CD14-positive monocyte (primary cell): Measurements from ENCODE around the gene CHRNA1. TPM values are rescaled to one million over a fixed set of nuclear protein-coding genes. Genes with fewer than 3 reads are reported as not detected.

ENCODE experiments used
- DNase-seq, 3 donors: peaks; one replicate each; pipeline ENCODE4 v3.0.0-alpha.2; 2011 to 2022
- H2AFZ ChIP-seq: 2 replicates; pipeline ENCODE4 v1.6.0; 2012; ENCODE audit warnings: mild to moderate bottlenecking, low read depth, low read length, inconsistent platforms; ENCODE audit not compliant: insufficient read depth, poor library complexity, severe bottlenecking
- H3K27ac ChIP-seq, 2 donors: 1 replicate in 1 of 2; 2 replicates in 1 of 2; pipeline ENCODE4 v1.5.1; 2012 to 2013; ENCODE audit warnings: low read length in 2 of 2, control low read depth in 1 of 2, inconsistent platforms in 1 of 2, low read depth in 1 of 2, mild to moderate bottlenecking in 1 of 2
- H3K27me3 ChIP-seq, 2 donors: one replicate each; pipeline versions ENCODE4 v1.6.0 to v1.6.1; 2011 to 2013; ENCODE audit warnings: low read length in 2 of 2; ENCODE audit not compliant: control insufficient read depth in 2 of 2, insufficient read depth in 2 of 2
- H3K36me3 ChIP-seq, 2 donors: replicated peaks in 1 of 2; 1 replicate in 1 of 2; 2 replicates in 1 of 2; pipeline versions ENCODE4 v1.5.1 to v1.6.1; 2012 to 2013; ENCODE audit warnings: low read length in 2 of 2, control low read depth in 1 of 2, inconsistent platforms in 1 of 2, mild to moderate bottlenecking in 1 of 2; ENCODE audit not compliant: insufficient read depth in 2 of 2, control insufficient read depth in 1 of 2
- H3K4me1 ChIP-seq, 2 donors: 1 replicate in 1 of 2; 2 replicates in 1 of 2; pipeline versions ENCODE4 v1.5.1 to v1.6.1; 2012 to 2013; ENCODE audit warnings: low read length in 2 of 2, control low read depth in 1 of 2, inconsistent platforms in 1 of 2, mild to moderate bottlenecking in 1 of 2, moderate library complexity in 1 of 2; ENCODE audit not compliant: insufficient read depth in 2 of 2, control insufficient read depth in 1 of 2
- H3K4me2 ChIP-seq: replicated peaks from 2 replicates; pipeline ENCODE3; 2012; ENCODE audit warnings: low read length, moderate library complexity, mild to moderate bottlenecking; ENCODE audit not compliant: poor library complexity, severe bottlenecking; ENCODE audit errors: extremely low read depth
- H3K4me3 ChIP-seq, 3 experiments: fragments of 200-600 bp in 1 of 3; sonication (generic) in 1 of 3; replicated peaks in 1 of 3; 1 replicate in 2 of 3; 2 replicates in 1 of 3; pipeline ENCODE4 v1.5.1; 2011 to 2013; ENCODE audit warnings: low read length in 3 of 3, mild to moderate bottlenecking in 3 of 3, control low read depth in 2 of 3, low read depth in 2 of 3, inconsistent platforms in 1 of 3, moderate library complexity in 1 of 3
- H3K79me2 ChIP-seq: 2 replicates; pipeline ENCODE4 v1.6.0; 2012; ENCODE audit warnings: mild to moderate bottlenecking, control low read depth, inconsistent platforms, low read length, moderate library complexity; ENCODE audit not compliant: insufficient read depth
- H3K9ac ChIP-seq: 2 replicates; pipeline ENCODE4 v1.6.0; 2017; ENCODE audit warnings: low read length, mild to moderate bottlenecking; ENCODE audit not compliant: insufficient read depth, poor library complexity, severe bottlenecking
- H3K9me3 ChIP-seq, 2 donors: replicated peaks in 1 of 2; 1 replicate in 1 of 2; 2 replicates in 1 of 2; pipeline versions ENCODE4 v1.5.1 to v1.6.1; 2012 to 2013; ENCODE audit warnings: low read length in 2 of 2, control low read depth in 1 of 2; ENCODE audit not compliant: control insufficient read depth in 1 of 2, insufficient read depth in 1 of 2
- H4K20me1 ChIP-seq: 2 replicates; pipeline ENCODE4 v1.6.0; 2012; ENCODE audit warnings: mild to moderate bottlenecking, low read length, control low read depth, moderate library complexity; ENCODE audit not compliant: insufficient read depth
- H3K27ac Mint-ChIP-seq, 7 donors: one replicate each; pipeline ENCODE4 v1.8.0; 2020; ENCODE audit warnings: mild to moderate bottlenecking in 7 of 7, mixed read lengths in 7 of 7, moderate library complexity in 6 of 7, inconsistent platforms in 2 of 7
- H3K27me3 Mint-ChIP-seq, 3 donors: one replicate each; pipeline ENCODE4 v1.8.0; 2021 to 2022; ENCODE audit warnings: low read depth in 3 of 3, mild to moderate bottlenecking in 3 of 3, mixed read lengths in 3 of 3, moderate library complexity in 3 of 3, inconsistent platforms in 1 of 3
- H3K36me3 Mint-ChIP-seq, 2 donors: one replicate each; pipeline ENCODE4 v1.8.0; 2020; ENCODE audit warnings: mixed read lengths in 2 of 2, inconsistent platforms in 1 of 2, mild to moderate bottlenecking in 1 of 2
- H3K4me1 Mint-ChIP-seq: one replicate; pipeline ENCODE4 v1.8.0; 2020; ENCODE audit warnings: mild to moderate bottlenecking, mixed read lengths
- H3K4me3 Mint-ChIP-seq, 2 donors: one replicate each; pipeline ENCODE4 v1.8.0; 2020; ENCODE audit warnings: mild to moderate bottlenecking in 2 of 2, mixed read lengths in 2 of 2, moderate library complexity in 1 of 2
- H3K9me3 Mint-ChIP-seq, 7 donors: one replicate each; pipeline ENCODE4 v1.8.0; 2020 to 2022; ENCODE audit warnings: mixed read lengths in 7 of 7, mild to moderate bottlenecking in 6 of 7, moderate library complexity in 6 of 7, inconsistent platforms in 2 of 7
- CTCF ChIP-seq: fragments of 200-600 bp; IDR thresholded peaks from one replicate; pipeline ENCODE4 v1.8.0; 2022; ENCODE audit warnings: antibody characterized with exemption, mild to moderate bottlenecking
- WGBS: methylation state at CpG from one replicate; pipeline ENCODE4 v1.1.5; 2013; ENCODE audit warnings: missing lambda C conversion rate; ENCODE audit not compliant: insufficient coverage; 5-methylcytosine and 5-hydroxymethylcytosine counted together
- intact Hi-C, 2 donors: fragments of 100-400 bp; cut with micrococcal nuclease; formaldehyde crosslinking; loops; one replicate each; pipeline versions ENCODE4 v1.15.0 to v1.15.1; 2023
- polyA plus RNA-seq, 3 donors: library from polyadenylated mRNA; depleted of rRNA in 1 of 3; unstranded in 2 of 3; stranded (reverse) in 1 of 3; fragments of 300-500 nt in 2 of 3; fragments of >200 nt in 1 of 3; fragmentation: Illumina TruSeq in 2 of 3; gene quantifications; 1 replicate in 2 of 3; 2 replicates in 1 of 3; pipeline ENCODE4 v1.2.3, GENCODE V29; 2012 to 2021

Gene CHRNA1
- polyA plus RNA-seq, 3 donors: not detected

GRCh38 chr2:174740721-174741120 lies 23.6 kb downstream of the CHRNA1 start:
- Histone ChIP-seq H2AFZ (no peak overlapping the region), H3K9ac (no peak overlapping the region), H3K4me3 (no peak overlapping the region), H3K27me3 (peaks cover 0 to 11% of the 10 kb centered on the region in 2 donors), H3K4me2 (no peak overlapping the region), H3K27ac (no peak overlapping the region), H3K36me3 (no peaks in the 10 kb centered on the region), H3K4me1 (peaks cover 5 to 6% of the 10 kb centered on the region in 2 donors), H4K20me1 (no peaks in the 10 kb centered on the region), H3K9me3 (no peaks in the 10 kb centered on the region), H3K79me2 (no peaks in the 10 kb centered on the region)
- peaks cover 3 to 24% (median 13%) of the 10 kb centered on the region in 3 donors for H3K27me3 Mint-ChIP-seq
- intact Hi-C loops: no loop called here
- DNase-seq: no peak
- no peak for TF ChIP-seq CTCF
- H3K4me3 Mint-ChIP-seq: peak overlapping the region in 1 of 2 donors; percentile 5
- WGBS: 100% methylated on average over 1 of the region's 3 CpGs
- peaks cover 0 to 3% (median 0%) of the 10 kb centered on the region in 7 donors for H3K9me3 Mint-ChIP-seq
- peak overlapping the region in 1 of 7 donors; percentile 65 for H3K27ac Mint-ChIP-seq
- H3K4me1 Mint-ChIP-seq: peaks cover 8% of the 10 kb centered on the region
- H3K36me3 Mint-ChIP-seq: no peaks in the 10 kb centered on the region

GRCh38 chr2:174738841-174739240 lies 25.4 kb downstream of the CHRNA1 start:
- peak; percentile 23 to 43 (median 35) for DNase-seq
- H3K4me1 Mint-ChIP-seq: peaks cover 8% of the 10 kb centered on the region
- H3K36me3 Mint-ChIP-seq: peaks cover 0 to 2% of the 10 kb centered on the region in 2 donors
- peak overlapping the region; percentile 12 for H3K4me2 ChIP-seq
- H3K79me2 ChIP-seq: no peaks in the 10 kb centered on the region
- no CpG with 5 or more reads among the region's 4 CpGs for WGBS
- H3K27me3 ChIP-seq: peaks cover 2 to 26% of the 10 kb centered on the region in 2 donors
- H3K4me3 Mint-ChIP-seq: peak overlapping the region in 1 of 2 donors; percentile 53
- no peak overlapping the region for H3K4me3 ChIP-seq
- H3K27me3 Mint-ChIP-seq: peaks cover 13 to 34% (median 16%) of the 10 kb centered on the region in 3 donors
- H3K27ac ChIP-seq: no peak overlapping the region
- H3K36me3 ChIP-seq: no peaks in the 10 kb centered on the region
- no peak overlapping the region for H2AFZ ChIP-seq
- H3K4me1 ChIP-seq: peaks cover 5 to 6% of the 10 kb centered on the region in 2 donors
- H3K27ac Mint-ChIP-seq: peak overlapping the region in 1 of 7 donors; percentile 51
- no peak overlapping the region for H3K9ac ChIP-seq
- no peaks in the 10 kb centered on the region for H3K9me3 ChIP-seq
- no peaks in the 10 kb centered on the region for H4K20me1 ChIP-seq
- H3K9me3 Mint-ChIP-seq: peaks cover 0 to 2% (median 0%) of the 10 kb centered on the region in 7 donors
- intact Hi-C loops: no loop called here
- TF ChIP-seq CTCF: no peak
